Spleen (tissue), 13 donors: Measurements from ENCODE around the gene UCN2. TPM values are rescaled to one million over a fixed set of nuclear protein-coding genes. Genes with fewer than 3 reads are reported as not detected.
A peak's percentile ranks its signal among the peaks of the same experiment; 100 is the strongest.

Experiments used
- DNase-seq: peaks from one replicate; pipeline ENCODE4 v3.0.0-alpha.2; 2020
- H3K27ac ChIP-seq, 8 donors: fragments of 200-600 bp; sonication (generic) in 7 of 8; 1 replicate in 4 of 8; 2 replicates in 4 of 8; pipeline versions ENCODE4 v1.5.0 to v1.8.0; 2016 to 2021; ENCODE audit warnings: inconsistent platforms in 4 of 8, mild to moderate bottlenecking in 4 of 8, moderate library complexity in 1 of 8
- H3K27me3 ChIP-seq, 7 donors: fragments of 200-600 bp; sonication (generic) in 6 of 7; replicated peaks in 1 of 7; 1 replicate in 4 of 7; 2 replicates in 3 of 7; pipeline versions ENCODE4 v1.5.0 to v1.8.0; 2016 to 2021; ENCODE audit warnings: inconsistent platforms in 3 of 7, mild to moderate bottlenecking in 1 of 7
- H3K36me3 ChIP-seq, 6 donors: fragments of 200-600 bp; sonication (generic) in 5 of 6; 1 replicate in 4 of 6; 2 replicates in 2 of 6; pipeline versions ENCODE4 v1.5.0 to v1.8.0; 2016 to 2021; ENCODE audit warnings: inconsistent platforms in 2 of 6
- H3K4me1 ChIP-seq, 6 donors: fragments of 200-600 bp; sonication (generic) in 5 of 6; 1 replicate in 3 of 6; 2 replicates in 3 of 6; pipeline versions ENCODE4 v1.5.0 to v1.8.0; 2016 to 2021; ENCODE audit warnings: inconsistent platforms in 3 of 6
- H3K4me3 ChIP-seq, 8 donors: fragments of 200-600 bp; sonication (generic) in 7 of 8; 1 replicate in 4 of 8; 2 replicates in 4 of 8; pipeline versions ENCODE4 v1.5.0 to v1.8.0; 2016 to 2021; ENCODE audit warnings: inconsistent platforms in 4 of 8, mild to moderate bottlenecking in 4 of 8, moderate library complexity in 2 of 8
- H3K9me3 ChIP-seq, 8 donors: fragments of 200-600 bp; sonication (generic) in 7 of 8; 1 replicate in 4 of 8; 2 replicates in 4 of 8; pipeline versions ENCODE4 v1.5.0 to v1.8.0; 2016 to 2021; ENCODE audit warnings: inconsistent platforms in 4 of 8
- CTCF ChIP-seq, 11 experiments: fragments of 200-600 bp in 7 of 11; fragments of 450-650 bp in 4 of 11; sonication (generic) in 4 of 11; IDR thresholded peaks in 8 of 11; conservative IDR thresholded peaks in 3 of 11; 1 replicate in 7 of 11; 2 replicates in 4 of 11; pipeline versions ENCODE4 v1.4.0 to v1.8.0; 2016 to 2021; ENCODE audit warnings: antibody characterized with exemption in 11 of 11, inconsistent platforms in 4 of 11, mild to moderate bottlenecking in 1 of 11
- POLR2A ChIP-seq, 3 donors: fragments of 450-650 bp; IDR thresholded peaks; one replicate each; pipeline ENCODE4 v1.5.1; 2017; ENCODE audit warnings: antibody characterized with exemption in 3 of 3, mild to moderate bottlenecking in 1 of 3
- POLR2AphosphoS5 ChIP-seq, 3 donors: sonication (generic); formaldehyde crosslinking; IDR thresholded peaks; one replicate each; pipeline ENCODE4 v1.5.1; 2017; ENCODE audit warnings: antibody characterized with exemption in 3 of 3
- WGBS, 5 donors: extraction: QIAGEN DNeasy Blood & Tissue Kit in 3 of 5; methylation state at CpG; one replicate each; pipeline versions ENCODE4 v1.1.5 to v1.1.7; 2013 to 2018; 5-methylcytosine and 5-hydroxymethylcytosine counted together
- intact Hi-C: fragments of 100-400 bp; cut with DNase I; formaldehyde crosslinking; loops from one replicate; pipeline ENCODE4 v1.15.0; 2023; ENCODE audit warnings: low total_unique reads
- long read RNA-seq, 2 donors: transcript quantifications; one replicate each; lab custom pipeline, GENCODE V29; 2026
- polyA plus RNA-seq, 3 donors: library from polyadenylated mRNA; stranded (reverse); fragments of 200-250 nt; gene quantifications; one replicate each; pipeline ENCODE4 v1.2.1, GENCODE V29; 2013
- total RNA-seq, 7 donors: library from RNA; depleted of rRNA in 3 of 7; stranded (reverse); fragments of >200 nt in 3 of 7; fragmentation: NEBNext Ultra II Directional in 4 of 7; extraction: Animal tissue kit (Norgen Biotek cat#: 25700) in 4 of 7; gene quantifications; one replicate each; pipeline versions ENCODE4 v1.1.0 to v1.2.1, GENCODE V29; 2016 to 2021
- donor health status: healthy with polysubstance abuse.
- donor health status: DM: no; HTN: no; CAD: no; lungs with moderate emphysema.
- donor health status: DM: no; HTN: no; CAD: no.
- donor health status: Bipolar disorder and iron deficiency.
- donor health status: healthy.
- donor health status: DM: no; HTN: no; CAD: no.
- donor health status: DM: yes; HTN: yes; CAD: no.

UCN2 gene
- total RNA-seq, result under 1 TPM in 5 of 7 donors, not detected in 2; 0.20 to 0.60 (median 0.51) TPM
- polyA plus RNA-seq, result under 1 TPM; 0.21 to 0.61 (median 0.45) TPM
- long read RNA-seq, donor 1, result 0 reads
- long read RNA-seq, donor 2, result 0 reads

GRCh38 chr3:48563382-48563918 is at the start of gene UCN2:
UCN2 (minus strand) TSS chr3:48563781; CDS start chr3:48563124, 657 bp downstream.
- WGBS, 5 donors, result 65 to 80% (median 77%) methylated on average over 6 of the region's 6 CpGs

GRCh38 chr3:48612309-48612708 is 48.7 kb upstream of the UCN2 start:
- WGBS, 5 donors, result 66 to 81% (median 79%) methylated on average over 1 of the region's 1 CpG
- H3K27me3 ChIP-seq, result no peaks in the 10 kb centered on the region
- intact Hi-C loops, result no loop called here
- H3K4me1 ChIP-seq, result peaks cover 6 to 37% (median 22%) of the 10 kb centered on the region in 6 donors
- DNase-seq, result no peak
- peaks cover 0 to 9% (median 0%) of the 10 kb centered on the region in 6 donors for H3K36me3 ChIP-seq
- TF ChIP-seq POLR2AphosphoS5 (IDR thresholded peaks at IDR 0.05), result no peak
- TF ChIP-seq CTCF (IDR thresholded peaks at IDR 0.05 in 8 of 11, conservative IDR thresholded peaks at IDR 0.05 in 3 of 11), result no peak
- TF ChIP-seq POLR2A (IDR thresholded peaks at IDR 0.05), result no peak
- H3K27ac ChIP-seq, result no peak overlapping the region
- H3K9me3 ChIP-seq, result peaks cover 0 to 14% (median 8%) of the 10 kb centered on the region in 8 donors
- H3K4me3 ChIP-seq, result no peak overlapping the region

More at GRCh38 chr3:48563382-48563918, at the start of gene UCN2:
- Histone ChIP-seq H3K9me3 (no peaks in the 10 kb centered on the region), H3K36me3 (no peaks in the 10 kb centered on the region), H3K27me3 (no peaks in the 10 kb centered on the region), H3K4me1 (peaks cover 2 to 62% (median 35%) of the 10 kb centered on the region in 6 donors), H3K4me3 (no peak within 1 kb of the TSS), H3K27ac (peak within 1 kb of the TSS in 5 of 8 donors; percentile 2 to 62 (median 51))
- intact Hi-C loops, result no loop called here
- DNase-seq, result no peak
- TF ChIP-seq CTCF (IDR thresholded peaks at IDR 0.05 in 8 of 11, conservative IDR thresholded peaks at IDR 0.05 in 3 of 11) (no peak), POLR2AphosphoS5 (IDR thresholded peaks at IDR 0.05) (no peak), POLR2A (IDR thresholded peaks at IDR 0.05) (no peak)

GRCh38 chr3:48609088-48610005 is 45.8 kb upstream of the UCN2 start, which contains the start of gene UQCRC1:
UQCRC1 (minus strand) TSS chr3:48609646; CDS start chr3:48609620, 26 bp downstream.
- Histone ChIP-seq H3K4me3 (peak within 1 kb of the TSS; percentile 56 to 91 (median 82)), H3K4me1 (peaks cover 6 to 54% (median 28%) of the 10 kb centered on the region in 6 donors), H3K27ac (peak within 1 kb of the TSS; percentile 32 to 92 (median 88)), H3K27me3 (no peaks in the 10 kb centered on the region), H3K36me3 (peaks cover 0 to 39% (median 21%) of the 10 kb centered on the region in 6 donors), H3K9me3 (no peaks in the 10 kb centered on the region)
- DNase-seq, result peak; percentile 98
- intact Hi-C loops, result no loop called here
- WGBS, 5 donors, result 1 to 5% (median 2%) methylated on average over 35 to 86 of the region's 86 CpGs
- peak; percentile 77 to 95 (median 87) for TF ChIP-seq CTCF (IDR thresholded peaks at IDR 0.05 in 8 of 11, conservative IDR thresholded peaks at IDR 0.05 in 3 of 11)
- peak; percentile 94 to 97 (median 95) for TF ChIP-seq POLR2AphosphoS5 (IDR thresholded peaks at IDR 0.05)
- peak in 2 of 3 donors; percentile 8 to 52 for TF ChIP-seq POLR2A (IDR thresholded peaks at IDR 0.05)
